ENCODE results near the gene PTOV1. TPM values are rescaled to one million over a fixed set of nuclear protein-coding genes. Genes with fewer than 3 reads are reported as not detected.

The PTOV1 gene
- total and polyA plus RNA-seq, 10 of the 15 experiments (the other 5 are each of a cell fraction or from before 2014, with no cell fraction given): 3.2 to 83.5 (median 22.3) TPM

DNA sequence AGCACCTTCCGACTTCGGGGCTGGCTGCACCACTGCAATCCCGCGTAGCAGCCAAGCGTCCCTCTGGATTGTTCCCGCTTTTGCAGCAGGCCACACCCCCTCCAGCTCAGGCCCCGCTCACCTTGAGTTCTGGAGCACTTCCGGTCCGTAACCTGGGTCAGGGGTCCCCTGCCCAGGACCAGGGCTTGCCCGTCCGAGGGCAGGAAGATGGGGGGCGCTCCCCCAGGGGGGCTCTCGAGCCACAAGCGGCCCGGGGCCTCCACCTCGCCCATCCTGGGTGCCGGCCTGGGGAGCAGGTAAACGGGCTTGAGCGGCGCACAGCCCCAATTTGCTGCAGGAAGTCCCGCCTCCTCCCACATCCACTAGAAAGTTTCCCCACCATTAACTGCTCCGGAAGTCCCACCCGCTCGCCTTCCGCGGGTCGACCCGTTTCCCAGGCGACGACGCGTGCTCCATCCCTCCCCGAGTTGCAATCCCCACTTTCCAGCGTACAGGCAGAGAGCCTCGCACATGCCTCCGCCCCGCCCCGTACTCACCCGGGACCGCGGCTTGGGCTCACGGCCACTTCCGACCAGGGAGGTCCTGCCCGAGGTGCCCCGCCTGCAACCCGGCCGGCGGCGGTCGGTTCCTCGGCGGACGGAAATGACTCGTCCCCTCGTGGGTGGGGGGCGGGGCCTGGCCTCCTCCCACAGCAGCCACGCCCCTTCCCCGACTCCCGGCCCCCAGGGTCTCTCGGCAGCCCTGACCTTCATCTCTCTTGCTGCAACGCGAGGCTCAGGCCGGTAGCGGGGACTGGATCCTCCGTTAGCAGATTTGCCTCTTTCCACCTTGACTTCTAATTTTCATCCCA, 16.2 kb downstream of the PTOV1 start, which contains the start of gene PNKP (continued):
- TF ChIP-seq SMAD1 (IDR thresholded peaks at IDR 0.05; ENCODE audit: low read depth, partially characterized antibody): no peak
- no peak for TF ChIP-seq JUNB (IDR thresholded peaks at IDR 0.05)
- TF ChIP-seq, protein P1, sequence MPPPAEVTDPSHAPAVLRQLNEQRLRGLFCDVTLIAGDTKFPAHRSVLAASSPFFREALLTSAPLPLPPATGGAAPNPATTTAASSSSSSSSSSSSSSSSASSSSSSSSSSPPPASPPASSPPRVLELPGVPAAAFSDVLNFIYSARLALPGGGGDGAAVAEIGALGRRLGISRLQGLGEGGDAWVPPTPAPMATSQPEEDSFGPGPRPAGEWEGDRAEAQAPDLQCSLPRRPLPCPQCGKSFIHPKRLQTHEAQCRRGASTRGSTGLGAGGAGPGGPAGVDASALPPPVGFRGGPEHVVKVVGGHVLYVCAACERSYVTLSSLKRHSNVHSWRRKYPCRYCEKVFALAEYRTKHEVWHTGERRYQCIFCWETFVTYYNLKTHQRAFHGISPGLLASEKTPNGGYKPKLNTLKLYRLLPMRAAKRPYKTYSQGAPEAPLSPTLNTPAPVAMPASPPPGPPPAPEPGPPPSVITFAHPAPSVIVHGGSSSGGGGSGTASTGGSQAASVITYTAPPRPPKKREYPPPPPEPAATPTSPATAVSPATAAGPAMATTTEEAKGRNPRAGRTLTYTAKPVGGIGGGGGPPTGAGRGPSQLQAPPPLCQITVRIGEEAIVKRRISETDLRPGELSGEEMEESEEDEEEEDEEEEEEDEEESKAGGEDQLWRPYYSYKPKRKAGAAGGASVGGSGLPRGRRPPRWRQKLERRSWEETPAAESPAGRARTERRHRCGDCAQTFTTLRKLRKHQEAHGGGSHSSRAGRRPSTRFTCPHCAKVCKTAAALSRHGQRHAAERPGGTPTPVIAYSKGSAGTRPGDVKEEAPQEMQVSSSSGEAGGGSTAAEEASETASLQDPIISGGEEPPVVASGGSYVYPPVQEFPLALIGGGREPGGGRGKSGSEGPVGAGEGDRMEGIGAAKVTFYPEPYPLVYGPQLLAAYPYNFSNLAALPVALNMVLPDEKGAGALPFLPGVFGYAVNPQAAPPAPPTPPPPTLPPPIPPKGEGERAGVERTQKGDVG (CRISPR knock-in tag; IDR thresholded peaks at IDR 0.05): no peak
- no peak for TF ChIP-seq MYB (IDR thresholded peaks at IDR 0.05; ENCODE audit: borderline replicate concordance, low read depth, low read length)
- no peak for TF ChIP-seq STAT1 (conservative IDR thresholded peaks at IDR 0.05)
- TF ChIP-seq ESRRA (IDR thresholded peaks at IDR 0.05; ENCODE audit: low read length): no peak
- TF ChIP-seq POLR2AphosphoS2 (IDR thresholded peaks at IDR 0.05; ENCODE audit: low read depth, low read length): peak; percentile 86; the same call in 1 of the 2 replicates
- no peak for TF ChIP-seq MEF2A (IDR thresholded peaks at IDR 0.05; ENCODE audit: insufficient read depth, low read depth, low read length)
- TF ChIP-seq, protein P2, sequence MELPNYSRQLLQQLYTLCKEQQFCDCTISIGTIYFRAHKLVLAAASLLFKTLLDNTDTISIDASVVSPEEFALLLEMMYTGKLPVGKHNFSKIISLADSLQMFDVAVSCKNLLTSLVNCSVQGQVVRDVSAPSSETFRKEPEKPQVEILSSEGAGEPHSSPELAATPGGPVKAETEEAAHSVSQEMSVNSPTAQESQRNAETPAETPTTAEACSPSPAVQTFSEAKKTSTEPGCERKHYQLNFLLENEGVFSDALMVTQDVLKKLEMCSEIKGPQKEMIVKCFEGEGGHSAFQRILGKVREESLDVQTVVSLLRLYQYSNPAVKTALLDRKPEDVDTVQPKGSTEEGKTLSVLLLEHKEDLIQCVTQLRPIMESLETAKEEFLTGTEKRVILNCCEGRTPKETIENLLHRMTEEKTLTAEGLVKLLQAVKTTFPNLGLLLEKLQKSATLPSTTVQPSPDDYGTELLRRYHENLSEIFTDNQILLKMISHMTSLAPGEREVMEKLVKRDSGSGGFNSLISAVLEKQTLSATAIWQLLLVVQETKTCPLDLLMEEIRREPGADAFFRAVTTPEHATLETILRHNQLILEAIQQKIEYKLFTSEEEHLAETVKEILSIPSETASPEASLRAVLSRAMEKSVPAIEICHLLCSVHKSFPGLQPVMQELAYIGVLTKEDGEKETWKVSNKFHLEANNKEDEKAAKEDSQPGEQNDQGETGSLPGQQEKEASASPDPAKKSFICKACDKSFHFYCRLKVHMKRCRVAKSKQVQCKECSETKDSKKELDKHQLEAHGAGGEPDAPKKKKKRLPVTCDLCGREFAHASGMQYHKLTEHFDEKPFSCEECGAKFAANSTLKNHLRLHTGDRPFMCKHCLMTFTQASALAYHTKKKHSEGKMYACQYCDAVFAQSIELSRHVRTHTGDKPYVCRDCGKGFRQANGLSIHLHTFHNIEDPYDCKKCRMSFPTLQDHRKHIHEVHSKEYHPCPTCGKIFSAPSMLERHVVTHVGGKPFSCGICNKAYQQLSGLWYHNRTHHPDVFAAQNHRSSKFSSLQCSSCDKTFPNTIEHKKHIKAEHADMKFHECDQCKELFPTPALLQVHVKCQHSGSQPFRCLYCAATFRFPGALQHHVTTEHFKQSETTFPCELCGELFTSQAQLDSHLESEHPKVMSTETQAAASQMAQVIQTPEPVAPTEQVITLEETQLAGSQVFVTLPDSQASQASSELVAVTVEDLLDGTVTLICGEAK (IDR thresholded peaks at IDR 0.05; ENCODE audit: borderline replicate concordance): peak; percentile 97
- TF ChIP-seq POLR2A (IDR thresholded peaks at IDR 0.05; ENCODE audit: low read depth, low read length): peak; percentile 96
- TF ChIP-seq DPF2 (IDR thresholded peaks at IDR 0.05): peak; percentile 76
- TF ChIP-seq, protein P3, sequence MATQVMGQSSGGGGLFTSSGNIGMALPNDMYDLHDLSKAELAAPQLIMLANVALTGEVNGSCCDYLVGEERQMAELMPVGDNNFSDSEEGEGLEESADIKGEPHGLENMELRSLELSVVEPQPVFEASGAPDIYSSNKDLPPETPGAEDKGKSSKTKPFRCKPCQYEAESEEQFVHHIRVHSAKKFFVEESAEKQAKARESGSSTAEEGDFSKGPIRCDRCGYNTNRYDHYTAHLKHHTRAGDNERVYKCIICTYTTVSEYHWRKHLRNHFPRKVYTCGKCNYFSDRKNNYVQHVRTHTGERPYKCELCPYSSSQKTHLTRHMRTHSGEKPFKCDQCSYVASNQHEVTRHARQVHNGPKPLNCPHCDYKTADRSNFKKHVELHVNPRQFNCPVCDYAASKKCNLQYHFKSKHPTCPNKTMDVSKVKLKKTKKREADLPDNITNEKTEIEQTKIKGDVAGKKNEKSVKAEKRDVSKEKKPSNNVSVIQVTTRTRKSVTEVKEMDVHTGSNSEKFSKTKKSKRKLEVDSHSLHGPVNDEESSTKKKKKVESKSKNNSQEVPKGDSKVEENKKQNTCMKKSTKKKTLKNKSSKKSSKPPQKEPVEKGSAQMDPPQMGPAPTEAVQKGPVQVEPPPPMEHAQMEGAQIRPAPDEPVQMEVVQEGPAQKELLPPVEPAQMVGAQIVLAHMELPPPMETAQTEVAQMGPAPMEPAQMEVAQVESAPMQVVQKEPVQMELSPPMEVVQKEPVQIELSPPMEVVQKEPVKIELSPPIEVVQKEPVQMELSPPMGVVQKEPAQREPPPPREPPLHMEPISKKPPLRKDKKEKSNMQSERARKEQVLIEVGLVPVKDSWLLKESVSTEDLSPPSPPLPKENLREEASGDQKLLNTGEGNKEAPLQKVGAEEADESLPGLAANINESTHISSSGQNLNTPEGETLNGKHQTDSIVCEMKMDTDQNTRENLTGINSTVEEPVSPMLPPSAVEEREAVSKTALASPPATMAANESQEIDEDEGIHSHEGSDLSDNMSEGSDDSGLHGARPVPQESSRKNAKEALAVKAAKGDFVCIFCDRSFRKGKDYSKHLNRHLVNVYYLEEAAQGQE (IDR thresholded peaks at IDR 0.05; ENCODE audit: low read depth, low read length): no peak
- TF ChIP-seq IKZF1 (conservative IDR thresholded peaks at IDR 0.05): peak; percentile 91
- TF ChIP-seq NFYB (IDR thresholded peaks at IDR 0.05; ENCODE audit: insufficient read depth, low read depth, low read length): peak; percentile 71
- TF ChIP-seq, protein P4, sequence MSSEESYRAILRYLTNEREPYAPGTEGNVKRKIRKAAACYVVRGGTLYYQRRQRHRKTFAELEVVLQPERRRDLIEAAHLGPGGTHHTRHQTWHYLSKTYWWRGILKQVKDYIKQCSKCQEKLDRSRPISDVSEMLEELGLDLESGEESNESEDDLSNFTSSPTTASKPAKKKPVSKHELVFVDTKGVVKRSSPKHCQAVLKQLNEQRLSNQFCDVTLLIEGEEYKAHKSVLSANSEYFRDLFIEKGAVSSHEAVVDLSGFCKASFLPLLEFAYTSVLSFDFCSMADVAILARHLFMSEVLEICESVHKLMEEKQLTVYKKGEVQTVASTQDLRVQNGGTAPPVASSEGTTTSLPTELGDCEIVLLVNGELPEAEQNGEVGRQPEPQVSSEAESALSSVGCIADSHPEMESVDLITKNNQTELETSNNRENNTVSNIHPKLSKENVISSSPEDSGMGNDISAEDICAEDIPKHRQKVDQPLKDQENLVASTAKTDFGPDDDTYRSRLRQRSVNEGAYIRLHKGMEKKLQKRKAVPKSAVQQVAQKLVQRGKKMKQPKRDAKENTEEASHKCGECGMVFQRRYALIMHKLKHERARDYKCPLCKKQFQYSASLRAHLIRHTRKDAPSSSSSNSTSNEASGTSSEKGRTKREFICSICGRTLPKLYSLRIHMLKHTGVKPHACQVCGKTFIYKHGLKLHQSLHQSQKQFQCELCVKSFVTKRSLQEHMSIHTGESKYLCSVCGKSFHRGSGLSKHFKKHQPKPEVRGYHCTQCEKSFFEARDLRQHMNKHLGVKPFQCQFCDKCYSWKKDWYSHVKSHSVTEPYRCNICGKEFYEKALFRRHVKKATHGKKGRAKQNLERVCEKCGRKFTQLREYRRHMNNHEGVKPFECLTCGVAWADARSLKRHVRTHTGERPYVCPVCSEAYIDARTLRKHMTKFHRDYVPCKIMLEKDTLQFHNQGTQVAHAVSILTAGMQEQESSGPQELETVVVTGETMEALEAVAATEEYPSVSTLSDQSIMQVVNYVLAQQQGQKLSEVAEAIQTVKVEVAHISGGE (CRISPR knock-in tag; IDR thresholded peaks at IDR 0.05): peak; percentile 58

All from GM12878 (cell line).